NOMO-1 (cell line): ENCODE data around the gene TCEA2.
"Not testable (repeated sequence)": the region's sequence is repeated elsewhere in the genome, so short reads cannot be mapped to it uniquely, and the experiment has no call there.

Experiments
- DNase-seq, 2 experiments: peaks; one replicate each; lab custom pipeline; 2025; ENCODE audit not compliant: unreplicated experiment in 2 of 2; lab: John Stamatoyannopoulos, UW

The TCEA2 gene

DNA sequence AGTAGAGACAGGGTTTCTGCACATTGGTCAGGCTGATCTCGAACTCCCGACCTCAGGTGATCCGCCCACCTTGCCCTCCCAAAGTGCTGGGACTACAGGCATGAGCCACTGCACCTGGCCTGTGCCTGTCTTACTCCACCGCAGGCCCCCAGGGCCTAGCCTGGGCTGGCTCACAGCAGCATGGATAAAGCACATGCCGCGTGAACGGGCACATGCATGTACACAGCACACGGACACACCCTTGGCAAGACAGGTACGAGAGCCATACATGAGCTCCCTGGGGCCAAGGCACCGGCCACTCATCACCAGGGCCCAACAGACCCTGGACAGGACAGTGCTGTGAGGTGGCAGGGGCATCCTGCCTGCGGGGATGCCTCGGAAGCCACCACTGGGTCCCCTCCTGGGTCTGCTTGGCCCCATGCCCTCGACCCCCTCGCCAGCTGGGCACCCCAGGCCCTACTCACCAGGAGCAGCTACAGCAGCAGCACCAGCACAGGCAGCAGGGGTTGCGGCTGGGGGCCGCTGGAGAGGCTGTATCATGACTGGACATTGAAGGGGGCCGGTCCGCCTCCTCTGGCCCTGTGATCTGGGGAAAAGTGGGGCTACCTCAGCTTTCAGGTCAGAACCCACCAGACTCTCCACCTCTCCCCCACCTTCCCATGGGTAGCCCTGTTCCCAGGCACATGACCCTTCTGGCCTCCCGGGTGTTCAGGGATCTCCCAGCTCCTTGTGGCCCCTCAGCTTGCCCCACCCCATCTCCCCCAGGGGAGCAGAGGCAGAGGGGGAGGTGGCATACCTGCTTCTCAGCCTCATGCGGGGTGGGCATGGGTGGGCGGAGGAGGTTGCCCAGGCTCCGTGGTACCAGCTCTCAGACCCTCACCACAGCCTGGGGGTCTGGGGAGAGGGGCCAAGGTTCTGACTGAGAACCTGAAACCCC, 13.3 kb downstream of the TCEA2 start:
- no peak for DNase-seq

DNA sequence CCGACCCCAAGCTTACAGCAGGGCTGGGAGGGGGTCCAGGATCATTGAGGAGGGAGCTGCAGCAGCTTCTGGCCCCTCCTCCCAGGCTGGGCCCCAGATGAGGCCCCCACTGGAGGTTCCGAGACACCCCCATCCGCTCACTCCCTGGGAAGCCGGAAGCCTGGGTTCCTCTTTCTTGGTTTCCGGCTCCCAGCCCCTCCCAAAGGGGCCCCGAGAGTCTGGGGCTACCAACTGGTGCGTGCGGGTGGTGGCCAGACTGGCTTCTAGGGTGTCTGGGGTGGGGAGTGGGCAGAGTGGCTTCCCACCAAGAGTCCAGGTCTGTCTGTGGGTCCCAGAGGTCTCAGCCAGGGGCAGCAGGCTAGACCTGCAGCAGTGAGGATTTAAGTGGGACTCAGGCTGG, 14.1 kb downstream of the TCEA2 start:
- DNase-seq = peak; percentile 72 to 83

DNA sequence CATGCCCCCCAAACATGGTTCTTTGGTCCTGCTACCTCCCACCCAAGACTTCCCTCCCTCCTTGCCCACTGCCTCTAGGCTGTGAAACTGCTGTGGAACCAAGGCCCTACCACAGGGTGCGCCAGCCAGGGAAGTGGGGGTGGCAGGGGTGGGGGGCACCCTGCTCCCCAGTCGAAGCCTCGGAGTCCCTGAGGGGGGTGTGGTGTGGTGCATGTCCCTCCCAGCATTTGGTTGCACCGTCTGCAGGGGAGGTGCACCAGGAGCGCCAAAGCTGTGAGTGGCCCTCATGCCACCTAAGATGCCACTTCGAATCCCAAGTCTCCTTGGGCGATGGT, 14.5 kb downstream of the TCEA2 start:
- DNase-seq = no peak

GRCh38 chr20:64077876-64078551, 15.0 kb downstream of the TCEA2 start:
- DNase-seq = peak; percentile 47 to 53

DNA sequence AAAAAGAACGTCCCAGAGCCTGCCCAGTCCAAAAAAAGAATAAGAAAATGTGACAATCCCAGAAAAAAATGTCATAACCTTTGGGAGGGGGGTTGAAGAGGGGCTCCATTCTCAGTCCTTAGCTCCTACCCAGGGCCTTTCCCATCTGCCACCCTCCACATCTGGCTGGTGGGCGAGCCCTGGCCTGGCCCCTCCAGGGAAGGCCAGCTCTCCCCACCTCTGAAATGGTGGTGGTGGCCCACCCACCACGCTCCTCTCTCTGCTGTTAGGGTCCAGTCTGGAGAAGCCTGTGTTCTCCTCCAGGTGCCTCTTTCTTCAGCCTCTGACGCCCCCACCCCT, 15.9 kb downstream of the TCEA2 start:
- DNase-seq = no peak

DNA sequence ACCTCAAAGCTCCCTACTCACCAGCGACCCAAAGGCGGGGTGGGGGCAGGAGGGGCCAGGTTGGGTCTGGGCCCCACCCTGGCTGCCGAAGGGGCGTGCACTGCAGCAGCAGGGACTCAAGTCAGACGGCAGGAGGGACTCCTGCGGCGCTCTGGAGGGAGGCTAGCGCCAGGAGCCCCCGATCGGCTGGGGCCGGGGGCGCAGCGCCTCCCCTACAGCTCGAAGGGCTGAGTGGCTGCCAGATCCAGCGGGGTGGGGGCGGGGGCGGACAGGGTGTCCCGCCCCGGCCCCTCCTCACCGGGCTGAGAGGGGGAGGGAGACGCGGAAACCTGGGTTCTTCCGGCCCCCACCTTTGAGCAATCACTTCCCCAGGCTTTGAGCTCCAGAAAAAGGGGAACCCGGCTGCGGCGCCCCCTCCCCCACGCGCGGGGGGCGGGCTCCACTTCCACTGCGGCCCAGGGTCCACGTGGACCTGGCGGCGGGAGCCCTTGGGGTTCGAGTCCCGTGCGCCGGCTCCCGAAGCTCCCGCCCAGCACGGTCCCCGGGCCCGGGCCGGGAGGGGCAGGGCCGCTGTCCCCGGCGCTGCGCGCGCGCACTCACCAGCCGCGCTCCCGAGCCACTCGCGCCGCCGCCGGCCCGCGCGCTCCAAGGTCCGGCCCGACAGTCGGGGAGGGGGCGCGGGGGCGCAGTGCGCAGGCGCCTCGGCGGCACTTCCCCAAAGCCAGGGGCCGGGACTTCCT, 16.4 kb downstream of the TCEA2 start, which contains the start of gene RGS19:
TSS of gene RGS19 (minus strand) at position 246 of the 740 bp plus-strand sequence. CDS start 2,632 bp downstream, outside the sequence.
- DNase-seq = peak; percentile 88 to 98

GRCh38 chr20:64080013-64080812, 17.2 kb downstream of the TCEA2 start, which contains the start of gene OPRL1:
Gene OPRL1, plus strand, starts transcription at chr20:64080082. Its CDS starts 12,639 bp downstream, at chr20:64092721.
- no peak for DNase-seq

- DNase-seq = no peak
Measured at GRCh38 chr20:64080813-64081623, 18.0 kb downstream of the TCEA2 start.

DNA sequence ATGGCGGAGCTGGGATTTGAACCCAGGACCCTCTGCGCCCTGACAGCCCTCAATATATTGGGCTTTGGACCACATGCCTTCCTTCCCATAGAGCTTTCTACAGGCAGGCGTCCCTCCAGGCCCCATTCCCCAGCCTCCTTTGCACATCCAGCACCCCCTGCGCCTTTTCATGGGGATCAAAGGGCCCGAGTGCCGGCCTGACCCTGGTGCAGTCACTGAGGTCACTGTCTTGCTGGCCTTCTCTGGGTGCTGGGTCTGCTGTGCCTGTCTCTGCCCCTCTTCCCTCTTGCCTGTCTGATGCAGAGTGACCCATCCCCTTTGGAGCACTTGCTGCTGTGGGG, 18.6 kb downstream of the TCEA2 start:
- no peak for DNase-seq

GRCh38 chr20:64082126-64082731, 19.2 kb downstream of the TCEA2 start:
- DNase-seq = no peak

DNA sequence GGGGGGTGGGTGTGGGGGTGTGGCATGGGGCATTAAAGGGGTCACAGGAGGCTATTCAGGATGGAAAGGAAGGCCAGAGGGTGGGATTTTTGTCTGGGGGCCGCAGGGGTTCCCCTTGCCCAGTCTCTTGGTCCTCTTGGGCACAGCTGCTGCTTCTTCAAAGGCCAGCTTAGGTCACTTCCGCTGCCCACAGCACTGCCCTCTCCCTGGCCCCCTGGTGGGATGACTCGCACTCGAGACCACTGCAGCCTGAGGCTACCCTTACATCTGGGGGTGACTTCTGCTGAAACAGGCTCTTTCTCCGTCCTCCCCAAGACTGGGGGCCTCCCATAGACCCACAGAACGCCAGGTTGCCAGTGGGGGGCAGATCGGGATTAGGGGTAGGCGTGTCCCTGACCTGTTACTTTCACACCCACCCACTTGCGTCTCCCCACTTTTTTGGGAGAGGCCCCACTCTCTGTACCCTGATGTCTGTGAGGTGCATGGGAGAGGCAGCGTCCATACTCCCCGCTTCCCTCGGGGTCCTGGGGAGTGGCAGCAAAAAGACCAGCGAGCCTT, 19.9 kb downstream of the TCEA2 start:
- no peak for DNase-seq

DNA sequence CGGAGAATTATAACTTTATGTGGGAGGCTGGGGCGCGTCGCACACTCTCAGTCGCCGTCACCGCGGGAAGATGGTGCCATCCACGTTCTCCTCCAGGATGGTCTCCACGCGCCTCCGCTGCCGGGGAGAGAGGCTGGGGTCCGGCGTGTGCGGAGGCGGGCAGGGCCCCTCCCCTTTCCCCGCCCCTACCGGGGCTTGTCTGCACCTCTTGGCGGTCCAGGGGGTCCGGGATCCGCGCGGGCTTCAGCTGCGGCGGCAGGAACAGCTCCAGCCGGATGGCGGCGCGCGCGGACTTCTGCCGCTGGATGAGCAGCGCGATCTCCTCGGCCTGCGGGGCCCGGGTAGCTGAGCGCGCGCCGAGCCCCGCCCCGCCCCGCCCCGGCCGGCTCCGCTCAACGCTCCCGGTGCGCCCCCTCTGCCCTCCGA, 20.4 kb downstream of the TCEA2 start:
- DNase-seq = peak; percentile 54 to 61

GRCh38 chr20:64083804-64084684, 21.0 kb downstream of the TCEA2 start, which contains the start of gene LKAAEAR1:
Gene LKAAEAR1, minus strand, starts transcription at chr20:64084398. Its CDS starts 179 bp downstream, at chr20:64084219.
- peak in 1 of 2 experiments; percentile 49 for DNase-seq

GRCh38 chr20:64084685-64085152, 21.7 kb downstream of the TCEA2 start:
- DNase-seq = no peak

GRCh38 chr20:64086801-64087200, 23.8 kb downstream of the TCEA2 start:
- no peak for DNase-seq

DNA sequence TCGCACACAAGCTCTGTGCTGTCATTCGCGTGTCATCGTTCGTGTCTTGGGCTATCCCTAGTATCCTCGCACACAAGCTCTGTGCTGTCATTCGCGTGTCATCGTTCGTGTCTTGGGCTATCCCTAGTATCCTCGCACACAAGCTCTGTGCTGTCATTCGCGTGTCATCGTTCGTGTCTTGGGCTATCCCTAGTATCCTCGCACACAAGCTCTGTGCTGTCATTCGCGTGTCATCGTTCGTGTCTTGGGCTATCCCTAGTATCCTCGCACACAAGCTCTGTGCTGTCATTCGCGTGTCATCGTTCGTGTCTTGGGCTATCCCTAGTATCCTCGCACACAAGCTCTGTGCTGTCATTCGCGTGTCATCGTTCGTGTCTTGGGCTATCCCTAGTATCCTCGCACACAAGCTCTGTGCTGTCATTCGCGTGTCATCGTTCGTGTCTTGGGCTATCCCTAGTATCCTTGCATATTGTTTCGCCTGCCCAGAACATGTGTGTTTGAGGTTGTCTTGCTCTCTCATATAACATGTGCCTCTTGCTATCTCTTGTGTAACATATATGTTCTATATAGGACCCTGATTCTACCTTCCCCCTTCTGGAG, 24.3 kb downstream of the TCEA2 start:
- not testable (repeated sequence) for DNase-seq

- DNase-seq = not testable (repeated sequence)
Measured at GRCh38 chr20:64088586-64088985, 25.6 kb downstream of the TCEA2 start.
